SK-N-SH (cell line): ENCODE measurements around the gene SLC31A1. TPM values are rescaled to one million over a fixed set of nuclear protein-coding genes. Genes with fewer than 3 reads are reported as not detected.

Experiments
- CTCF ChIA-PET: fragments of 300-600, 350-600 bp; formaldehyde crosslinking; extraction: SDS; loops from one replicate; lab custom pipeline; 2021; lab: Yijun Ruan, JAX
- POLR2A ChIA-PET: fragments of 350-600 bp; sonication (Branson Sonifier 250); formaldehyde crosslinking; extraction: SDS; loops from one replicate; lab custom pipeline; 2020; ENCODE audit warnings: antibody characterized with exemption, inconsistent platforms; lab: Yijun Ruan, JAX
- DNase-seq: peaks from one replicate; pipeline ENCODE4 v3.0.0; 2012
- H2AFZ ChIP-seq: fragments of 200-600 bp; sonication (generic); 2 replicates; pipeline ENCODE4 v1.8.1; 2016; ENCODE audit warnings: antibody characterized with exemption, mild to moderate bottlenecking, low read depth
- H3F3A ChIP-seq: fragments of 200-600 bp; sonication (generic); replicated peaks from 2 replicates; pipeline ENCODE3; 2016; ENCODE audit warnings: antibody characterized with exemption, mild to moderate bottlenecking; ENCODE audit not compliant: insufficient read depth
- H3K27ac ChIP-seq, 2 experiments: fragments of 200-500 bp in 1 of 2; fragments of 200-600 bp in 1 of 2; sonication (Bioruptor generic) in 1 of 2; sonication (generic), shearing (Covaris generic) in 1 of 2; 2 replicates each; pipeline versions ENCODE4 v1.5.1 to v1.6.1; 2014 to 2016; ENCODE audit warnings: low read depth in 2 of 2, inconsistent platforms in 1 of 2, low read length in 1 of 2, mild to moderate bottlenecking in 1 of 2, mixed read lengths in 1 of 2
- H3K27me3 ChIP-seq: fragments of 200-600 bp; sonication (generic), shearing (Covaris generic); 2 replicates; pipeline ENCODE4 v1.6.1; 2016; ENCODE audit warnings: mixed run types; ENCODE audit not compliant: insufficient read depth
- H3K36me3 ChIP-seq, 2 experiments: fragments of 200-500 bp in 1 of 2; fragments of 200-600 bp in 1 of 2; sonication (Bioruptor generic) in 1 of 2; sonication (generic) in 1 of 2; replicated peaks in 1 of 2; 2 replicates each; pipeline versions ENCODE3 to v1.5.1; 2014 to 2016; ENCODE audit warnings: low read length in 1 of 2, mild to moderate bottlenecking in 1 of 2; ENCODE audit not compliant: insufficient read depth in 2 of 2, control insufficient read depth in 1 of 2
- H3K4me1 ChIP-seq, 2 experiments: fragments of 200-500 bp in 1 of 2; fragments of 200-600 bp in 1 of 2; sonication (Bioruptor generic) in 1 of 2; sonication (generic), shearing (Covaris generic) in 1 of 2; 2 replicates each; pipeline versions ENCODE4 v1.5.1 to v1.6.1; 2014 to 2016; ENCODE audit warnings: low read depth in 1 of 2, low read length in 1 of 2, mixed run types in 1 of 2; ENCODE audit not compliant: insufficient read depth in 2 of 2, control insufficient read depth in 1 of 2
- H3K4me2 ChIP-seq: fragments of 200-600 bp; sonication (generic), shearing (Covaris generic); 2 replicates; pipeline ENCODE4 v1.6.1; 2017; ENCODE audit warnings: mixed run types
- H3K4me3 ChIP-seq, 2 experiments: fragments of 200-500 bp in 1 of 2; fragments of 200-600 bp in 1 of 2; sonication (Bioruptor generic) in 1 of 2; sonication (generic), shearing (Covaris generic) in 1 of 2; 2 replicates each; pipeline versions ENCODE4 v1.5.1 to v1.8.1; 2014 to 2016; ENCODE audit warnings: low read depth in 2 of 2, inconsistent platforms in 1 of 2, low read length in 1 of 2, mild to moderate bottlenecking in 1 of 2, mixed read lengths in 1 of 2, moderate library complexity in 1 of 2
- H3K79me2 ChIP-seq: fragments of 200-600 bp; sonication (generic); 2 replicates; pipeline ENCODE4 v1.8.1; 2017; ENCODE audit warnings: mild to moderate bottlenecking; ENCODE audit not compliant: insufficient read depth
- H3K9ac ChIP-seq: fragments of 200-600 bp; sonication (generic); 2 replicates; pipeline ENCODE4 v1.6.1; 2017; ENCODE audit warnings: mixed run types
- H3K9me2 ChIP-seq: fragments of 200-600 bp; sonication (generic); 2 replicates; pipeline ENCODE4 v1.6.1; 2017; ENCODE audit warnings: mixed run types
- H3K9me3 ChIP-seq: fragments of 200-600 bp; sonication (generic); 2 replicates; pipeline ENCODE4 v1.6.1; 2017; ENCODE audit warnings: mixed run types, mild to moderate bottlenecking, moderate library complexity
- H4K20me1 ChIP-seq: fragments of 200-600 bp; sonication (generic); 2 replicates; pipeline ENCODE4 v1.6.1; 2017; ENCODE audit warnings: mild to moderate bottlenecking, mixed run types; ENCODE audit not compliant: insufficient read depth
- CHD2 ChIP-seq: fragments of 150-350 bp; IDR thresholded peaks from 2 replicates; pipeline ENCODE4 v1.6.1; 2018; ENCODE audit warnings: low read length; ENCODE audit not compliant: partially characterized antibody
- ELF1 ChIP-seq: IDR thresholded peaks from 2 replicates; pipeline ENCODE4 v1.4.0; 2012
- EP300 ChIP-seq, 2 experiments: IDR thresholded peaks; 2 replicates each; pipeline versions ENCODE4 v1.4.0 to v1.6.1; 2012; ENCODE audit warnings: borderline replicate concordance in 1 of 2, low read depth in 1 of 2, low read length in 1 of 2
- EZH2phosphoT487 ChIP-seq: fragments of 200-600 bp; sonication (generic); IDR thresholded peaks from 2 replicates; pipeline ENCODE4 v1.6.1; 2017; ENCODE audit warnings: low read depth, mixed run types, mild to moderate bottlenecking, antibody characterized with exemption, moderate library complexity, borderline replicate concordance
- GABPA ChIP-seq: IDR thresholded peaks from 2 replicates; pipeline ENCODE4 v1.4.0; 2012; ENCODE audit warnings: low read depth, mild to moderate bottlenecking
- GATA2 ChIP-seq: sonication (generic); formaldehyde crosslinking; IDR thresholded peaks from 2 replicates; pipeline ENCODE4 v1.5.0; 2020; ENCODE audit warnings: mild to moderate bottlenecking, missing genetic modification reagents
- JUND ChIP-seq: IDR thresholded peaks from 2 replicates; pipeline ENCODE4 v1.4.0; 2012
- MEF2A ChIP-seq: IDR thresholded peaks from 2 replicates; pipeline ENCODE4 v1.4.0; 2012; ENCODE audit warnings: low read depth, borderline replicate concordance
- MXI1 ChIP-seq: IDR thresholded peaks from 2 replicates; pipeline ENCODE4 v1.6.1; 2012; ENCODE audit warnings: mild to moderate bottlenecking, low read depth, low read length, improper control_type of control experiment
- NFIC ChIP-seq: IDR thresholded peaks from 2 replicates; pipeline ENCODE4 v1.4.0; 2012; ENCODE audit warnings: borderline replicate concordance
- RAD21 ChIP-seq: IDR thresholded peaks from 2 replicates; pipeline ENCODE4 v1.6.1; 2012; ENCODE audit warnings: mild to moderate bottlenecking, low read length
- SIN3A ChIP-seq: IDR thresholded peaks from 2 replicates; pipeline ENCODE4 v1.6.1; 2012; ENCODE audit warnings: low read depth, mild to moderate bottlenecking, low read length, moderate library complexity, borderline replicate concordance
- SMC3 ChIP-seq: IDR thresholded peaks from 2 replicates; pipeline ENCODE4 v1.6.1; 2012; ENCODE audit warnings: low read depth, low read length, improper control_type of control experiment
- TEAD4 ChIP-seq: IDR thresholded peaks from 2 replicates; pipeline ENCODE4 v1.4.0; 2012; ENCODE audit warnings: mild to moderate bottlenecking, borderline replicate concordance; ENCODE audit not compliant: insufficient read depth
- YY1 ChIP-seq: IDR thresholded peaks from 2 replicates; pipeline ENCODE4 v1.4.0; 2012; ENCODE audit warnings: low read depth, mild to moderate bottlenecking
- WGBS: methylation state at CpG from one replicate; pipeline ENCODE4 v1.1.6; 2017; ENCODE audit warnings: low lambda C conversion rate; 5-methylcytosine and 5-hydroxymethylcytosine counted together
- polyA plus RNA-seq, 3 experiments: library from polyadenylated mRNA; depleted of rRNA; stranded (reverse); fragments of >200 nt; gene quantifications; 2 replicates each; pipeline ENCODE4 v1.2.3, GENCODE V29; 2012
- TF ChIP-seq, protein P1 (sequence below): IDR thresholded peaks from 2 replicates; pipeline ENCODE4 v1.6.1; 2012; ENCODE audit warnings: mild to moderate bottlenecking, low read depth, low read length, moderate library complexity
- TF ChIP-seq, protein P2 (sequence below): IDR thresholded peaks from 2 replicates; pipeline ENCODE4 v1.4.0; 2012; ENCODE audit warnings: low read depth, borderline replicate concordance
- TF ChIP-seq, protein P3 (sequence below): IDR thresholded peaks from 2 replicates; pipeline ENCODE4 v1.4.0; 2012; ENCODE audit warnings: low read depth
- TF ChIP-seq, protein P4 (sequence below): IDR thresholded peaks from 2 replicates; pipeline ENCODE4 v1.4.0; 2012; ENCODE audit warnings: low read depth, borderline replicate concordance

SLC31A1 gene
- polyA plus RNA-seq, 1 of the 3 experiments (the other 2 are of a cell fraction): 7.7 TPM

DNA sequence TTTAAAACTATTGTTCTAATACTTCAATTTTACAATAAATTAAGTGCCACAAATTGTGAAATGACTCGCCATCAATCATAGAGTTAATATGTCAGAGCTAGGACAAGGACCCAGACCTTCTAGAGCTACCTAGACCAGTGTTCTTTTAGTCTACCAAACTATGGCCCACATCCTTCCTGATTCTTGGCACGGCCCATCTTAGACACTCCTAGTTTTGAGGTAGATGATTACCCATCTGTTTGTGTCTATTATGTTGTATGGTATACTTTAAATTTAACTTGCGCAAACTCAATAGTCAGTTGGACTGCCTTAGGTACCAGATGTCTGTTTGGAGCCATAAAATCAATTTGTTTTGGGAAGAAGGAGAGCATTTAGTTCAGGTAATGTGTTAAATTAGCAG, 36.5 kb downstream of the SLC31A1 start:
- H3K4me3 ChIP-seq: no peak overlapping the region
- no peak overlapping the region for H3K9ac ChIP-seq
- peaks cover 27 to 37% of the 10 kb centered on the region in 2 experiments for H3K36me3 ChIP-seq
- H3K27me3 ChIP-seq: no peaks in the 10 kb centered on the region
- H4K20me1 ChIP-seq: no peaks in the 10 kb centered on the region
- H3K4me2 ChIP-seq: no peak overlapping the region
- peaks cover 0 to 15% of the 10 kb centered on the region in 2 experiments; a peak in 1 of 4 replicates for H3K4me1 ChIP-seq
- no peak overlapping the region for H2AFZ ChIP-seq
- no peaks in the 10 kb centered on the region for H3K9me3 ChIP-seq
- H3K79me2 ChIP-seq: no peaks in the 10 kb centered on the region
- POLR2A ChIA-PET: no interaction called here
- H3K9me2 ChIP-seq: no peaks in the 10 kb centered on the region
- no peaks in the 10 kb centered on the region for H3F3A ChIP-seq
- TF ChIP-seq EZH2phosphoT487 (no peak), NFIC (no peak), YY1 (no peak), TEAD4 (no peak), GATA2 (CRISPR knock-in tag) (no peak), EP300 (IDR thresholded peaks at IDR 0.05; ENCODE audit: borderline replicate concordance in 1 of 2, low read depth in 1 of 2, low read length in 1 of 2) (no peak), ELF1 (no peak), MXI1 (no peak), JUND (no peak), RAD21 (no peak), SIN3A (no peak), MEF2A (no peak), GABPA (no peak), CHD2 (no peak), SMC3 (no peak)
- TF ChIP-seq, protein P1, sequence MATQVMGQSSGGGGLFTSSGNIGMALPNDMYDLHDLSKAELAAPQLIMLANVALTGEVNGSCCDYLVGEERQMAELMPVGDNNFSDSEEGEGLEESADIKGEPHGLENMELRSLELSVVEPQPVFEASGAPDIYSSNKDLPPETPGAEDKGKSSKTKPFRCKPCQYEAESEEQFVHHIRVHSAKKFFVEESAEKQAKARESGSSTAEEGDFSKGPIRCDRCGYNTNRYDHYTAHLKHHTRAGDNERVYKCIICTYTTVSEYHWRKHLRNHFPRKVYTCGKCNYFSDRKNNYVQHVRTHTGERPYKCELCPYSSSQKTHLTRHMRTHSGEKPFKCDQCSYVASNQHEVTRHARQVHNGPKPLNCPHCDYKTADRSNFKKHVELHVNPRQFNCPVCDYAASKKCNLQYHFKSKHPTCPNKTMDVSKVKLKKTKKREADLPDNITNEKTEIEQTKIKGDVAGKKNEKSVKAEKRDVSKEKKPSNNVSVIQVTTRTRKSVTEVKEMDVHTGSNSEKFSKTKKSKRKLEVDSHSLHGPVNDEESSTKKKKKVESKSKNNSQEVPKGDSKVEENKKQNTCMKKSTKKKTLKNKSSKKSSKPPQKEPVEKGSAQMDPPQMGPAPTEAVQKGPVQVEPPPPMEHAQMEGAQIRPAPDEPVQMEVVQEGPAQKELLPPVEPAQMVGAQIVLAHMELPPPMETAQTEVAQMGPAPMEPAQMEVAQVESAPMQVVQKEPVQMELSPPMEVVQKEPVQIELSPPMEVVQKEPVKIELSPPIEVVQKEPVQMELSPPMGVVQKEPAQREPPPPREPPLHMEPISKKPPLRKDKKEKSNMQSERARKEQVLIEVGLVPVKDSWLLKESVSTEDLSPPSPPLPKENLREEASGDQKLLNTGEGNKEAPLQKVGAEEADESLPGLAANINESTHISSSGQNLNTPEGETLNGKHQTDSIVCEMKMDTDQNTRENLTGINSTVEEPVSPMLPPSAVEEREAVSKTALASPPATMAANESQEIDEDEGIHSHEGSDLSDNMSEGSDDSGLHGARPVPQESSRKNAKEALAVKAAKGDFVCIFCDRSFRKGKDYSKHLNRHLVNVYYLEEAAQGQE: no peak
- TF ChIP-seq, protein P2, sequence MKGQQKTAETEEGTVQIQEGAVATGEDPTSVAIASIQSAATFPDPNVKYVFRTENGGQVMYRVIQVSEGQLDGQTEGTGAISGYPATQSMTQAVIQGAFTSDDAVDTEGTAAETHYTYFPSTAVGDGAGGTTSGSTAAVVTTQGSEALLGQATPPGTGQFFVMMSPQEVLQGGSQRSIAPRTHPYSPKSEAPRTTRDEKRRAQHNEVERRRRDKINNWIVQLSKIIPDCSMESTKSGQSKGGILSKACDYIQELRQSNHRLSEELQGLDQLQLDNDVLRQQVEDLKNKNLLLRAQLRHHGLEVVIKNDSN: no peak
- TF ChIP-seq, protein P3, sequence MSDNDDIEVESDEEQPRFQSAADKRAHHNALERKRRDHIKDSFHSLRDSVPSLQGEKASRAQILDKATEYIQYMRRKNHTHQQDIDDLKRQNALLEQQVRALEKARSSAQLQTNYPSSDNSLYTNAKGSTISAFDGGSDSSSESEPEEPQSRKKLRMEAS: no peak
- TF ChIP-seq, protein P4, sequence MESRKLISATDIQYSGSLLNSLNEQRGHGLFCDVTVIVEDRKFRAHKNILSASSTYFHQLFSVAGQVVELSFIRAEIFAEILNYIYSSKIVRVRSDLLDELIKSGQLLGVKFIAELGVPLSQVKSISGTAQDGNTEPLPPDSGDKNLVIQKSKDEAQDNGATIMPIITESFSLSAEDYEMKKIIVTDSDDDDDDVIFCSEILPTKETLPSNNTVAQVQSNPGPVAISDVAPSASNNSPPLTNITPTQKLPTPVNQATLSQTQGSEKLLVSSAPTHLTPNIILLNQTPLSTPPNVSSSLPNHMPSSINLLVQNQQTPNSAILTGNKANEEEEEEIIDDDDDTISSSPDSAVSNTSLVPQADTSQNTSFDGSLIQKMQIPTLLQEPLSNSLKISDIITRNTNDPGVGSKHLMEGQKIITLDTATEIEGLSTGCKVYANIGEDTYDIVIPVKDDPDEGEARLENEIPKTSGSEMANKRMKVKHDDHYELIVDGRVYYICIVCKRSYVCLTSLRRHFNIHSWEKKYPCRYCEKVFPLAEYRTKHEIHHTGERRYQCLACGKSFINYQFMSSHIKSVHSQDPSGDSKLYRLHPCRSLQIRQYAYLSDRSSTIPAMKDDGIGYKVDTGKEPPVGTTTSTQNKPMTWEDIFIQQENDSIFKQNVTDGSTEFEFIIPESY: no peak
- TF ChIP-seq, all 33 proteins: peak for 0
- no peak for DNase-seq
- WGBS: 94% methylated on average over 3 of the region's 3 CpGs
- H3K27ac ChIP-seq: no peak overlapping the region
- CTCF ChIA-PET: interaction anchor here (0.8 kb wide), 2 partner anchors 16 to 413 kb away, joined by 3 read pairs; no protein-coding TSS in a partner anchor
